ENCODE results near the gene DPYSL5. TPM values are rescaled to one million over a fixed set of nuclear protein-coding genes. Genes with fewer than 3 reads are reported as not detected.

Gene DPYSL5
- total and polyA plus RNA-seq, 2 of the 13 experiments (the other 11 are each of a cell fraction or from before 2014, with no cell fraction given): 0.15 TPM; not detected in 1

DNA sequence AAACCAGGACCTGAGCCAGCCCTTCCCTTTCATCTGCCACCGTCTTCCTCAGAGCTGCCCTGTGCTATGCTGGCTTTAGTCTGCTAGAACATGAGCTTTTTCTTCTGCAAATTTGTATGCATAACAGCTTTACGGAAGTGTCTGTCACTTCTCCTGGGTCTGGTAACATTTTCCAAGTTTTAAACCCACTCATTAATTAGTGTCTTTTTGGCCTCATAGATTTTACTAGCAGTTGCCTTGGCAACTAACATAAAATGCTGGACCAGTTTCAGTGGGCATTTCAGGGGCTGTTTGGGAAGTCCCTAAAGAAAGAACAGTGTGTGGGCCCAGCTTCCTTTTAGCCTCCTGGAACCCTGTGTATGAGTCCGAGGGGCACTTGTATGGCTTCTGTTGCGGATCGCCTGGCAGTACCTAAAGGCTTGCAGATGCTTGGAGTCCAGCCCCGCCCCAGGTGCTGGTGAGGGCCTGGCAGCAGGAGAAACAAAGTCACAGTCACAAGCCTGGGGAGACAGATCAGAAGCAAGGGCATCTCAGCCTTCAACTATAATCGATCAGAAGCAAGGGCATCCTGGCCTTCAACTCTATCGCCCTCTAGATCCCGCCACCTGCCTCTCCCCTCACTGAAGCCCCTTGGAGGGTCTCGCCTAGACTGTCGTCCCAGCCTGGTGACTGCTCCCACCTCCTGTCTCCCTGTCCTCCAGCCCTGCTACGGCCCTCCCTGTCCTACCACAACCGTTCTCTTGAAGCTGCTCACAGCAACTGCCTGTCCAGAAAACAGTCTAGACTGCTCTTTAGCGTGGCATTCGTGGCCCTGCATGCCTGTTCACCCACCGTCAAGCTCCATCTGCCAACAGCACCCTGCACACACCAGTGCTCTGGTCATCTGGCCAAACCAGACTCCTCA is 85.8 kb downstream of the DPYSL5 start (continued):
- TF ChIP-seq, protein P1, sequence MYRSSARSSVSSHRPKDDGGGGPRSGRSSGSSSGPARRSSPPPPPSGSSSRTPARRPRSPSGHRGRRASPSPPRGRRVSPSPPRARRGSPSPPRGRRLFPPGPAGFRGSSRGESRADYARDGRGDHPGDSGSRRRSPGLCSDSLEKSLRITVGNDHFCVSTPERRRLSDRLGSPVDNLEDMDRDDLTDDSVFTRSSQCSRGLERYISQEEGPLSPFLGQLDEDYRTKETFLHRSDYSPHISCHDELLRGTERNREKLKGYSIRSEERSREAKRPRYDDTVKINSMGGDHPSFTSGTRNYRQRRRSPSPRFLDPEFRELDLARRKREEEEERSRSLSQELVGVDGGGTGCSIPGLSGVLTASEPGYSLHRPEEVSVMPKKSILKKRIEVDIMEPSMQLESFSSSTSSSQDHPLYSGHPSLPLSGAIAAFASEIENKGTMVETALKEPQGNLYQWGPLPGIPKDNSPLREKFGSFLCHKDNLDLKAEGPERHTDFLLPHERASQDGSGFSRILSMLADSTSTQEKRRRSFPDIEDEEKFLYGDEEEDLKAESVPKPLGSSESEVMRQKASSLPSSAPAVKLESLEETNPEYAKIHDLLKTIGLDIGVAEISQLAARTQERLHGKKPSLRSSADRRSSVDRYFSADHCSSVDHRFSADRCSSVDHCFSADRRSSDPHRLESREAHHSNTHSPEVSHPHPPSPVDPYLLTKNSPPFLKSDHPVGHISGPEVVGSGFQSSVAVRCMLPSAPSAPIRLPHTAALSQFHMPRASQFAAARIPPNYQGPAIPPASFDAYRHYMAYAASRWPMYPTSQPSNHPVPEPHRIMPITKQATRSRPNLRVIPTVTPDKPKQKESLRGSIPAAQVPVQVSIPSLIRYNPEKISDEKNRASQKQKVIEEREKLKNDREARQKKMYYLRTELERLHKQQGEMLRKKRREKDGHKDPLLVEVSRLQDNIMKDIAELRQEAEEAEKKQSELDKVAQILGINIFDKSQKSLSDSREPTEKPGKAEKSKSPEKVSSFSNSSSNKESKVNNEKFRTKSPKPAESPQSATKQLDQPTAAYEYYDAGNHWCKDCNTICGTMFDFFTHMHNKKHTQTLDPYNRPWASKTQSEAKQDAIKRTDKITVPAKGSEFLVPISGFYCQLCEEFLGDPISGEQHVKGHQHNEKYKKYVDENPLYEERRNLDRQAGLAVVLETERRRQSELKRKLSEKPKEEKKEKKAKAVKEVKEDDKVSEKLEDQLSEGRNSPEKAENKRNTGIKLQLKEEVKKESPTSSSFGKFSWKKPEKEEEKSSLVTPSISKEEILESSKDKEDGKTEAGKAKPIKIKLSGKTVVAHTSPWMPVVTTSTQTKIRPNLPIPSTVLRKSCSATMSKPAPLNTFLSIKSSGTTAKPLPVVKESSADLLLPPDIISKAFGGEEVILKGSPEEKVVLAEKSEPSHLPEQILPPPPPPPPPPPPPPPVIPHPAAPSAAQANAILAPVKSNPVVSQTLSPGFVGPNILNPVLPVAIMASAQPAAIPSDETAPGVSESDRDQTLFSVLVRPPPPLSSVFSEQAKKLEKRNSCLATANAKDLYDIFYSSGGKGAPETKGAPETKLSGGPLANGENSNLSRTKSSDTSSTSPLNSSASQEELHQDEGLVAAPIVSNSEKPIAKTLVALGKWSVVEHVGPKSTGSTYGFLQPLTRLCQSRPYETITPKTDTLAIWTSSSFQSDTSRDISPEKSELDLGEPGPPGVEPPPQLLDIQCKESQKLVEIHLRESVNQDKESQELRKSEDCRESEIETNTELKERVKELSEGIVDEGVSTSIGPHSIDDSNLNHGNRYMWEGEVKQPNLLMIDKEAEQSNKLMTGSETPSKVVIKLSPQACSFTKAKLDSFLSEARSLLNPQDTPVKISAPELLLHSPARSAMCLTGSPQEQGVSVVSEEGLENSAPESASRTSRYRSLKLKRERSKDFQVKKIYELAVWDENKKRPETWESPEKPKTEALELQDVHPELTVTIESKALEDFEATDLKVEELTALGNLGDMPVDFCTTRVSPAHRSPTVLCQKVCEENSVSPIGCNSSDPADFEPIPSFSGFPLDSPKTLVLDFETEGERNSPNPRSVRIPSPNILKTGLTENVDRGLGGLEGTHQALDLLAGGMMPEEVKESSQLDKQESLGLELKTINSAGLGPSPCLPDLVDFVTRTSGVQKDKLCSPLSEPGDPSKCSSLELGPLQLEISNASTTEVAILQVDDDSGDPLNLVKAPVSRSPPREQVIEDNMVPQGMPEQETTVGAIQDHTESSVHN (CRISPR knock-in tag; IDR thresholded peaks at IDR 0.05): no peak
- TF ChIP-seq, protein P2, sequence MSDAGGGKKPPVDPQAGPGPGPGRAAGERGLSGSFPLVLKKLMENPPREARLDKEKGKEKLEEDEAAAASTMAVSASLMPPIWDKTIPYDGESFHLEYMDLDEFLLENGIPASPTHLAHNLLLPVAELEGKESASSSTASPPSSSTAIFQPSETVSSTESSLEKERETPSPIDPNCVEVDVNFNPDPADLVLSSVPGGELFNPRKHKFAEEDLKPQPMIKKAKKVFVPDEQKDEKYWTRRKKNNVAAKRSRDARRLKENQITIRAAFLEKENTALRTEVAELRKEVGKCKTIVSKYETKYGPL (CRISPR knock-in tag; IDR thresholded peaks at IDR 0.05): no peak

Data from HepG2 (cell line).